Cortex of kidney (tissue), 1 donor: ENCODE results near the gene ZNF276.
"Not testable (repeated sequence)": the region's sequence is repeated elsewhere in the genome, so short reads cannot be mapped to it uniquely, and the experiment has no call there.

ENCODE experiments used
- DNase-seq: peaks from one replicate; lab custom pipeline; 2025; lab: John Stamatoyannopoulos, UW

The ZNF276 gene

GRCh38 chr16:89720813-89721545 is at the start of gene ZNF276, which contains the start of gene VPS9D1:
Gene ZNF276, plus strand, starts transcription at chr16:89721537. Its CDS starts 104 bp downstream, at chr16:89721641.
Gene VPS9D1, minus strand, starts transcription at chr16:89720898. Its CDS starts 37 bp downstream, at chr16:89720861.
- DNase-seq: no peak

- not testable (repeated sequence) for DNase-seq
Observed at GRCh38 chr16:89671565-89671964, 49.8 kb upstream of the ZNF276 start.

DNA sequence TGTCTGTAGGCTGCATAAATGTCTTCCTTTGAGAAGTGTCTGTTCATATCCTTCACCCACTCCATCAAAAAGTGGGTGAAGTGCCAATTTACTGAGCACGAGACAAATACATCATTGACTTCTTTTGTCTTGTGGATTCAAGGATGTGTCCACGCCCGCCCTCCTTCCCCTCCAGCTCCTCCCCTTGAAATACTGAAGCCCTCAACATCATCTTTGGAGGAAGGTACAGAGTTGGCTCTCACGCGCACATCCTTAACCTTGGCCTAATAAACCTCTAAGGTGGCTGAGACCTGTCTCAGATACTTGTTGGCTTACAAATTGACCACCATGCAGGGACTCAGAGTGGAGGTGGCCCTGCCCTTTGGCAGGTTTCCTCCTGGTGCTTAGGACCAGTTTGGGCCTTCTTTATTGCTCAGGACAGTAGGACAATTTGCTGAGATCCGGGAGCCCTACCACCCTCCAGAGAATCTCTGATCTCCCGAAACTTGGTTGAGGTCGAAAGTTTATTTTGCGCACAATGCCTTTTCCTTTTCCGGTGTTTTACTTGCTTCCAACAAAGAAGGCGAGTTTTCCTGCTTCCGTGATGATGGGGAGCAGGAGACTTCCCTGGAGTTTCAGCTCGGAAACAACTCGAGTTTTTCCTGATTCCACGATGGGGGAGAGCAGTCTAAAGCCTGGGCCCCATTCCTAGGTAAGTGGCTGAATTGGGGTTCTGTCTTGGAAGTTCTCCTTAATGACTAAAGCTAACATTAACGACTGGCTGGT is 49.0 kb upstream of the ZNF276 start:
- DNase-seq: no peak

GRCh38 chr16:89678258-89678657 is 43.1 kb upstream of the ZNF276 start:
- DNase-seq: no peak

DNA sequence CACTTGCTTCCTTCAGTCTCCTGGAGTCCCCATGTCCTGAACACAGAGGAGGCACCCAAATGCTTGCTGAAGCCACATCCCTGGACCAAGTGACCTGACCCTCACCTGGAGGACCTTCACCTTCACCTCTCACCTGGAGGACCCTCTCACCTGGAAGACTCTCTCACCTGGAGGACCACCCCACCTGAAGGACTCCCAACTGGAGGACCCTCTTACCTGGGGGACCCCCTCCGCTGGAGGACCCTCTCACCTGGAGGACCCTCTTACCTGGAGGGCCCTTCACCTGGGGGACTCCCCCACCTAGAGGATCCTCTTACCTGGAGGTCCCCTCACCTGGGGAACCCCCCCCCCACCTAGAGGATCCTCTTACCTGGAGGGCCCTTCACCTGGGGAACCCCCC is 35.4 kb upstream of the ZNF276 start:
- DNase-seq: no peak

DNA sequence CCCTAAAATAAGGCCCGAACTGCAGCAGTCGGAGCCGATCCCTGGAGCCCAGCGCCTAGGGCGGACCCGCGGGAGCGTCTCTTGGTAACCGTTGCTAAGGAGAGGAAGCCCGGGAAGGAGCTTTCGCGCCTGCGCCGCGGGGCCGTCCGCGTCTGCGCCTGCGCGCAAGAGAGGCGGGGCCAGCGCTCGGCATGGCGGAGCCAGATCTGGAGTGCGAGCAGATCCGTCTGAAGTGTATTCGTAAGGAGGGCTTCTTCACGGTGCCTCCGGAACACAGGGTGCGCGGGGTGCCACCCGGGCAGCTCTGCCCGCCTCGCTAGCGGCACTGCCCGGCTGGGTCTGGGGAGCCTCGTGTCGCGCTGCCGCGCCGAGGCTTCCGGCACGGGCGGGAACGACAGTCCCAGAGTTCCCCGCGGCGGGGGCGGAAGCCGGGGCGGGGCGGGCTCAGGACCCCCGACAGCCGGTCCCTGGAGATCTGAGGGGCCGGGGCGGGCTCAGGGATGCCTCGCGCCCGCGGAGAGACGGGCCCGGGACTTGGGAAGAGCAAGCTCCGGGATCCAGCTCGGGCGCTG is 34.7 kb upstream of the ZNF276 start, which contains the start of gene CDK10:
CDK10 (plus strand) TSS at position 170 of the 572 bp plus-strand sequence; CDS start at position 192, 22 bp downstream.
- peak; percentile 46 for DNase-seq

DNA sequence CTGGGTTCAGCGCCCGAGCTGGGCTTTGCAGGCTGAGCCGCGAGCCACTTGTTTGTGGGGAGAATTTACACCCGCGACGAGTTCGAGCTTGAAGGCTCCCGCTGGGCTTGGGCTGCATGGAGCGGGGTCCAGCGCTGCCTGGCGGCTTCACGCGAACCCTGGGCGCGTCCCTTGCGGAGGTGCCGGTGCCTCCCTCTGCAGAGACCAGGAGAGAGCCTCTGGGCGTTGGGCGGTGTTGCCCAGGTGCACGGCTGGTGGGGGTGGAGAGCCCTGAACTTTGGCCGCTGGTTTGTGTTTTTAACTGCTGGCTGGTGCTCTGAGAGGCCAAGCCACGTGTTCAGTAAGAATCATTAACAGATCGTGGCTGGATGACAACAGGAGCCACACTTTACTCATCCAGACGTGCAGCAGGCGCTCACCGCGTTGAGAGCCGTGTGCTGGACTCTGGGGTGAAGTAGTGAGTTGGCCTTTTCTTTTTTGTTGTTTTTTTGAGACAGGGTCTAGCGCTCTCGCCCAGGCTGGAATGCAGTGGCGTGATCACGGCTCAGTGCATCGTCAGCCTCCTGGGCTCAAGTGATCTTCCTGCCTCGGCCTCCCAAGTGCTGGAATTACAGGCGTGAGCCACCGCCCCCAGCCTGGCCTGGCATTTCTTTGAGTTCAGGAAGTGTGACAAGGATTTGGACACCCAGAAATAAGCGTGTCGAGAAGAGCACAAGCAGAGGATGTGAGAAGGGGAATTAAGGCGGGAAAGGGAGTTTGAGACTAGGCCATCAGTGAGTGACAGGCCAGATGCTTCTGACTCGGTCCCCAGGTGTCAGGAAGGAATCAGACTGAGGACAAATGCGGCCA is 34.0 kb upstream of the ZNF276 start:
- no peak for DNase-seq

- no peak for DNase-seq
Observed at GRCh38 chr16:89688395-89688794, 32.9 kb upstream of the ZNF276 start.

- no peak for DNase-seq
Observed at GRCh38 chr16:89689142-89689541, 32.2 kb upstream of the ZNF276 start.

GRCh38 chr16:89689621-89690020 is 31.7 kb upstream of the ZNF276 start:
- DNase-seq: not testable (repeated sequence)

GRCh38 chr16:89690392-89690901 is 30.9 kb upstream of the ZNF276 start:
- no peak for DNase-seq

- DNase-seq: no peak
Observed at GRCh38 chr16:89691231-89691985, 29.9 kb upstream of the ZNF276 start.

GRCh38 chr16:89691986-89692569 is 29.3 kb upstream of the ZNF276 start:
- DNase-seq: no peak

DNA sequence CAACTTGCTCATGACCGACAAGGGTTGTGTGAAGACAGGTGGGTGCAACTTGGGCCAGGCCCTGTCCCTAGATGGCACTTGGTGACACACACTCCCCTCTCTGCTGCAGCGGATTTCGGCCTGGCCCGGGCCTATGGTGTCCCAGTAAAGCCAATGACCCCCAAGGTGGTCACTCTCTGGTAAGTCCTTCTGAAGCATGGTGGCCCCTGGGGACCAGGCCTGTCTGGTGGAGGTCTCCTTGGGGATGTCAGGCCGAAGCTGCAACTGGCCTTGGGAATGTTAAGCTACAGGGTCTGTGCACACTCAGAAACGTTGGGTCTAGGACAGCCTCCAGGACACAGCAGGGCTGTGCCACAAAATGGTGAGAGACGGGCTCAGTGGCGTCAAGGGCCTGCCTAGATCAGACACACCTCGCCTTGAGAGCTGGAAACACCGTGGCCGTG is 28.0 kb upstream of the ZNF276 start:
- no peak for DNase-seq

DNA sequence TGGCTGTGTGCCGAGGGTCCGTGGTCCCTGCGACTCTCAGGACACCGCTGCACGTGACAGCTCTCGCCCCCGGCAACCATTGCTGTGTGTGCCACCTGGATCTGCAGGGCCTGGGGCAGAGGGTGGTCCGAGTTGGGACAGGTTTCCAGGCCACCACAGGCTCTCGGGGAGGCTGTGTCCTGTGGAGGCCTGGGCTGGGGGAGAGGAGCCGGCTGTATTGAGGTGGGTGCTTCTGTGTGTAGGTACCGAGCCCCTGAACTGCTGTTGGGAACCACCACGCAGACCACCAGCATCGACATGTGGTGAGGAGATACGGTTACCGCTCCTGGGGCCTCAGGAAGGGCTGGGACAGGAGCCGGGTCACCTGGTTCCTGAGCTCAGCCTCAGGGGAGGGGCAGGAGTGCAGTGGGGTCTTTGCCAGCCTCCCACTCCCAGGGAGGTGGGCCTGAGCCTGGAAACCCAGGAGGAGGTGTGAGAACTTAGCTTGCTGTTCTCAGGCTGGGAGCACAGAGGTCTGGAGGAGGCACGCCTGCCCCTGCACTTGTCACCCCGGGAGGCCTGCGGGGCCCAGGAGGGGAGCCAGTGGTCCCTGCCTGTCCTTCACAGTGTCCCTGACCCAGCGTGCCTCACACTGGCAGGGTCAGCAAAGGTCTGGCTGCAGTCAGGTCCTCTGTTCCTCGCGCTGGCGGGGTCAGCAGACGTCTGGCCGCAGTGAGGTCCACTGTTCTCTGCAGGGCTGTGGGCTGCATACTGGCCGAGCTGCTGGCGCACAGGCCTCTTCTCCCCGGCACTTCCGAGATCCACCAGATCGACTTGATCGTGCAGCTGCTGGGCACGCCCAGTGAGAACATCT is 27.2 kb upstream of the ZNF276 start:
- no peak for DNase-seq

GRCh38 chr16:89694784-89695085 is 26.6 kb upstream of the ZNF276 start:
- DNase-seq: not testable (repeated sequence)

DNA sequence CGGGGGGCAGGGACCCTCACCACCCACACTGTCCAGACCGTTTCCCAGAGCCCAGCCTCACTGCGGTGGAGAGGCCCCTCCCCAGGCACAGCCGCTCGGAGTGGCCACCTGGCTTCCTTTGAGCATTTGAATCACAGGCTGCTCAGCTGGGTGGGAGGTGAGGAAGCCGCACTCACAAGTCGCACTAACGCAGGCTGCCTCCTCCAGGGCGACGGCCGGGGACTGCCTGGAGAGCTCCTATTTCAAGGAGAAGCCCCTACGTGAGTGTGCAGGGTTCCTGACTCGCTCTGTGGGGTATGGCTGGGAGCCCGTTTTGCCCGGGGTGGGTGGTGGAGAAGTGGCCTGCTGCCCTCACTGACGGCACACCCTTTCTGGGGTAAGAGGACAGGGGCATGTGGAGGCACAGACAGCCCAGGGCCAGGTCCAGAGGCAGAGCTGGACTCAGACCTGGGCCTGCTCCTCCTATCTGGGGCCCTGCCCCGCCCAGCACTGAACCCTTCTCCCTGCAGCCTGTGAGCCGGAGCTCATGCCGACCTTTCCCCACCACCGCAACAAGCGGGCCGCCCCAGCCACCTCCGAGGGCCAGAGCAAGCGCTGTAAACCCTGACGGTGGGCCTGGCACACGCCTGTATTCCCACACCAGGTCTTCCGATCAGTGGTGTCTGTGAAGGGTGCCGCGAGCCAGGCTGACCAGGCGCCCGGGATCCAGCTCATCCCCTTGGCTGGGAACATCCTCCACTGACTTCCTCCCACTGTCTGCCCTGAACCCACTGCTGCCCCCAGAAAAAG is 26.1 kb upstream of the ZNF276 start:
- DNase-seq: no peak

- no peak for DNase-seq
Observed at GRCh38 chr16:89695875-89696669, 25.3 kb upstream of the ZNF276 start.
